CD4-positive, alpha-beta memory T cell (primary cell): Measurements from ENCODE around the gene IL1RAPL2. TPM values are rescaled to one million over a fixed set of nuclear protein-coding genes. Genes with fewer than 3 reads are reported as not detected.
"Not testable (repeated sequence)": the region's sequence is repeated elsewhere in the genome, so short reads cannot be mapped to it uniquely, and the experiment has no call there.

Source experiments
- CTCF ChIA-PET: fragments of 350-600 bp; sonication (Branson Sonifier 250); formaldehyde crosslinking; loops from one replicate; lab custom pipeline; 2021; ENCODE audit warnings: inconsistent platforms; ENCODE audit not compliant: partially characterized antibody; lab: Charles Lee
- POLR2A ChIA-PET: fragments of 350-600 bp; sonication (Branson Sonifier 250); formaldehyde crosslinking; loops from one replicate; lab custom pipeline; 2021; ENCODE audit not compliant: partially characterized antibody; lab: Charles Lee
- DNase-seq, 5 donors: peaks; one replicate each; pipeline versions ENCODE4 v3.0.0 to v3.0.0-alpha.2; 2020 to 2022; ENCODE audit warnings: mixed read lengths in 1 of 5
- H3K27ac ChIP-seq: one replicate; pipeline ENCODE4 v1.7.0; 2013; ENCODE audit warnings: low read depth, low read length
- H3K27me3 ChIP-seq: 2 replicates; pipeline ENCODE4 v1.7.0; 2013; ENCODE audit warnings: mild to moderate bottlenecking, low read length, moderate library complexity; ENCODE audit not compliant: insufficient read depth
- H3K36me3 ChIP-seq: 2 replicates; pipeline ENCODE4 v1.7.0; 2013; ENCODE audit warnings: mild to moderate bottlenecking, low read length, moderate library complexity; ENCODE audit not compliant: insufficient read depth
- H3K4me1 ChIP-seq: 2 replicates; pipeline ENCODE4 v1.7.0; 2013; ENCODE audit warnings: mild to moderate bottlenecking, low read length, moderate library complexity; ENCODE audit not compliant: insufficient read depth
- H3K4me3 ChIP-seq, 2 donors: one replicate each; pipeline ENCODE4 v1.7.0; 2013; ENCODE audit warnings: low read length in 2 of 2, mild to moderate bottlenecking in 1 of 2
- H3K9me3 ChIP-seq, 2 donors: one replicate each; pipeline ENCODE4 v1.7.0; 2013; ENCODE audit warnings: low read length in 2 of 2, control low read depth in 1 of 2; ENCODE audit not compliant: control insufficient read depth in 1 of 2
- H3K27ac Mint-ChIP-seq, 7 donors: one replicate each; pipeline ENCODE4 v1.8.0; 2020 to 2021; ENCODE audit warnings: mixed read lengths in 7 of 7, mild to moderate bottlenecking in 6 of 7, inconsistent platforms in 3 of 7, moderate library complexity in 3 of 7
- H3K27me3 Mint-ChIP-seq, 2 donors: one replicate each; pipeline ENCODE4 v1.8.0; 2020 to 2021; ENCODE audit warnings: mixed read lengths in 2 of 2
- H3K36me3 Mint-ChIP-seq, 2 donors: one replicate each; pipeline ENCODE4 v1.8.0; 2020 to 2021; ENCODE audit warnings: mixed read lengths in 2 of 2, inconsistent platforms in 1 of 2, mild to moderate bottlenecking in 1 of 2
- H3K4me1 Mint-ChIP-seq, 4 donors: one replicate each; pipeline ENCODE4 v1.8.0; 2020 to 2021; ENCODE audit warnings: mixed read lengths in 4 of 4, mild to moderate bottlenecking in 1 of 4
- H3K4me3 Mint-ChIP-seq, 8 donors: one replicate each; pipeline ENCODE4 v1.8.0; 2020 to 2021; ENCODE audit warnings: mixed read lengths in 8 of 8, mild to moderate bottlenecking in 7 of 8, moderate library complexity in 6 of 8, inconsistent platforms in 3 of 8
- H3K9me3 Mint-ChIP-seq, 8 donors: one replicate each; pipeline ENCODE4 v1.8.0; 2020 to 2021; ENCODE audit warnings: mixed read lengths in 8 of 8, mild to moderate bottlenecking in 5 of 8, inconsistent platforms in 3 of 8, moderate library complexity in 1 of 8
- intact Hi-C: fragments of 100-400 bp; cut with micrococcal nuclease; formaldehyde crosslinking; loops from one replicate; pipeline ENCODE4 v1.15.1; 2023
- polyA plus RNA-seq, 2 donors: library from polyadenylated mRNA; unstranded; fragments of 300-500 nt; fragmentation: Illumina TruSeq; gene quantifications; one replicate each; pipeline ENCODE4 v1.2.3, GENCODE V29; 2021
- total RNA-seq, 2 experiments: library from RNA; stranded (reverse); gene quantifications; one replicate each; pipeline ENCODE4 v1.2.3, GENCODE V29; 2021

The IL1RAPL2 gene
- total and polyA plus RNA-seq, 4 experiments from 2014 or later, result not detected

GRCh38 chrX:105805655-105806054, 1239.7 kb downstream of the IL1RAPL2 start:
- H3K27ac ChIP-seq, H3K4me1 Mint-ChIP-seq, H3K27me3 ChIP-seq, H3K4me1 ChIP-seq, H3K36me3 ChIP-seq, H3K9me3 ChIP-seq, H3K27me3 Mint-ChIP-seq, H3K27ac Mint-ChIP-seq, intact Hi-C loops, H3K4me3 Mint-ChIP-seq, CTCF ChIA-PET, H3K36me3 Mint-ChIP-seq, DNase-seq, POLR2A ChIA-PET, H3K4me3 ChIP-seq: not testable (repeated sequence)
- peaks cover 0 to 22% (median 2%) of the 10 kb centered on the region in 8 donors for H3K9me3 Mint-ChIP-seq

- Histone ChIP-seq H3K9me3 (no peaks in the 10 kb centered on the region), H3K4me1 (no peaks in the 10 kb centered on the region), H3K27ac (no peak overlapping the region), H3K27me3 (no peaks in the 10 kb centered on the region), H3K36me3 (no peaks in the 10 kb centered on the region), H3K4me3 (no peak overlapping the region)
- DNase-seq, result no peak
- H3K27me3 Mint-ChIP-seq, result peaks cover 2 to 8% of the 10 kb centered on the region in 2 donors
- ChIA-PET CTCF (no interaction called here), POLR2A (no interaction called here)
- no peak overlapping the region for H3K4me3 Mint-ChIP-seq
- H3K36me3 Mint-ChIP-seq, result no peaks in the 10 kb centered on the region
- peaks cover 0 to 8% (median under 1%) of the 10 kb centered on the region in 8 donors for H3K9me3 Mint-ChIP-seq
- H3K4me1 Mint-ChIP-seq, result no peaks in the 10 kb centered on the region
- H3K27ac Mint-ChIP-seq, result no peak overlapping the region
- intact Hi-C loops, result no loop called here
These were observed 1250.5 kb downstream of the IL1RAPL2 start for GRCh38 chrX:105816517-105816916.
